ENCODE results near the gene HBEGF.

DNA sequence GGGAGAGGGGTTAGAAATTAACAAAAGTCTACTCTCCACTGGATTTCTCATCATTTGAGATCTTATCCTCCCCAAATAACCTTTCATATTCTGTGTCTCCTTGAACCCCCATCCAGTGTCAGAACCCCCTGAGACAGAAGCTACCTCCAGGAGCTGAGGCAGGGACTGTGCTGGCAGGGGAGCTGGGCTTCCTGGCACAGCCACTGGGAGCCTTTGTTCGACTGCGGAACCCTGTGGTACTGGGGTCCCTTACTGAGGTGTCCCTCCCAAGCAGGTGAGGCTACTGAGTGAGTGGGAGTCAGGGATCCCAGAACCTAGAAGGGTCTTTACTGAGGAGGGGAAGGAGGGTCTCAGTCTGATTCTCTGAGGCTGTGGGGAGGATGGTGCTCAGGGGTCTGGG, 15.5 kb upstream of the HBEGF start:
- TF ChIP-seq, protein P1, sequence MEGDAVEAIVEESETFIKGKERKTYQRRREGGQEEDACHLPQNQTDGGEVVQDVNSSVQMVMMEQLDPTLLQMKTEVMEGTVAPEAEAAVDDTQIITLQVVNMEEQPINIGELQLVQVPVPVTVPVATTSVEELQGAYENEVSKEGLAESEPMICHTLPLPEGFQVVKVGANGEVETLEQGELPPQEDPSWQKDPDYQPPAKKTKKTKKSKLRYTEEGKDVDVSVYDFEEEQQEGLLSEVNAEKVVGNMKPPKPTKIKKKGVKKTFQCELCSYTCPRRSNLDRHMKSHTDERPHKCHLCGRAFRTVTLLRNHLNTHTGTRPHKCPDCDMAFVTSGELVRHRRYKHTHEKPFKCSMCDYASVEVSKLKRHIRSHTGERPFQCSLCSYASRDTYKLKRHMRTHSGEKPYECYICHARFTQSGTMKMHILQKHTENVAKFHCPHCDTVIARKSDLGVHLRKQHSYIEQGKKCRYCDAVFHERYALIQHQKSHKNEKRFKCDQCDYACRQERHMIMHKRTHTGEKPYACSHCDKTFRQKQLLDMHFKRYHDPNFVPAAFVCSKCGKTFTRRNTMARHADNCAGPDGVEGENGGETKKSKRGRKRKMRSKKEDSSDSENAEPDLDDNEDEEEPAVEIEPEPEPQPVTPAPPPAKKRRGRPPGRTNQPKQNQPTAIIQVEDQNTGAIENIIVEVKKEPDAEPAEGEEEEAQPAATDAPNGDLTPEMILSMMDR (IDR thresholded peaks at IDR 0.05), result no peak
- TF ChIP-seq EZH2 (IDR thresholded peaks at IDR 0.05; ENCODE audit: borderline replicate concordance, insufficient read depth, low read depth, low read length, poor library complexity, severe bottlenecking), result no peak

All from B cell (primary cell).